ENCODE results near the gene IQCE.

Gene IQCE

GRCh38 chr7:2566890-2567678 lies 8.3 kb downstream of the IQCE start:
- H3K36me3 ChIP-seq (ENCODE audit: control insufficient read depth in 1 of 2, insufficient read depth in 2 of 2, low read depth in 1 of 2, low read length in 2 of 2), result peaks cover 23 to 25% of the 10 kb centered on the region in 2 experiments
- no peak overlapping the region for H2BK120ac ChIP-seq (ENCODE audit: low read depth, low read length)
- H2BK15ac ChIP-seq (ENCODE audit: low read depth, poor library complexity, severe bottlenecking), result no peak overlapping the region
- H3K4me3 ChIP-seq (ENCODE audit: insufficient read depth in 1 of 2, low read depth in 1 of 2, low read length in 2 of 2), result peak overlapping the region in 1 of 2 experiments; percentile 80
- H3K18ac ChIP-seq (ENCODE audit: low read depth in 1 of 2, low read length in 2 of 2), result no peak overlapping the region
- H3K14ac ChIP-seq (ENCODE audit: low read length in 2 of 2), result no peak overlapping the region
- WGBS, result 86% methylated on average over 28 of the region's 28 CpGs
- H3K9me3 ChIP-seq (ENCODE audit: control insufficient read depth, low read length), result no peaks in the 10 kb centered on the region
- H4K8ac ChIP-seq (ENCODE audit: low read length), result peak overlapping the region; percentile 36
- H3K4me2 ChIP-seq (ENCODE audit: low read length, poor library complexity, severe bottlenecking), result peak overlapping the region; percentile 55
- H3K4ac ChIP-seq (ENCODE audit: low read depth in 1 of 2, low read length in 2 of 2), result no peak overlapping the region
- H2BK12ac ChIP-seq (ENCODE audit: low read length in 2 of 2), result no peak overlapping the region
- H3K27me3 ChIP-seq (ENCODE audit: control insufficient read depth in 1 of 2, insufficient read depth in 1 of 2, low read length in 2 of 2), result no peaks in the 10 kb centered on the region
- H4K91ac ChIP-seq (ENCODE audit: low read length), result no peak overlapping the region
- H2BK5ac ChIP-seq (ENCODE audit: low read depth, low read length, poor library complexity, severe bottlenecking), result no peak overlapping the region
- peaks cover 18% of the 10 kb centered on the region for H3K4me1 ChIP-seq (ENCODE audit: control insufficient read depth, insufficient read depth, low read depth, low read length)
- no peak overlapping the region for H2AFZ ChIP-seq (ENCODE audit: low read depth, low read length)
- DNase-seq, result no peak
- H3K9ac ChIP-seq (ENCODE audit: low read length), result peak overlapping the region; percentile 66
- H3K23ac ChIP-seq (ENCODE audit: low read length in 2 of 2), result no peak overlapping the region
- peaks cover 37% of the 10 kb centered on the region for H3K79me1 ChIP-seq (replicated peaks; ENCODE audit: low read length, poor library complexity, severe bottlenecking)
- no peak overlapping the region for H2AK5ac ChIP-seq (ENCODE audit: low read length, severe bottlenecking)
- no peak overlapping the region for H3K27ac ChIP-seq (ENCODE audit: low read length, poor library complexity, severe bottlenecking)

GRCh38 chr7:2567679-2568278 lies 9.0 kb downstream of the IQCE start:
- H3K27ac ChIP-seq (ENCODE audit: low read length, poor library complexity, severe bottlenecking), result no peak overlapping the region
- peak overlapping the region in 1 of 2 experiments; percentile 80 for H3K4me3 ChIP-seq (ENCODE audit: insufficient read depth in 1 of 2, low read depth in 1 of 2, low read length in 2 of 2)
- H2BK5ac ChIP-seq (ENCODE audit: low read depth, low read length, poor library complexity, severe bottlenecking), result no peak overlapping the region
- H3K36me3 ChIP-seq (ENCODE audit: control insufficient read depth in 1 of 2, insufficient read depth in 2 of 2, low read depth in 1 of 2, low read length in 2 of 2), result peaks cover 25 to 28% of the 10 kb centered on the region in 2 experiments
- no peak overlapping the region for H3K4me2 ChIP-seq (ENCODE audit: low read length, poor library complexity, severe bottlenecking)
- 61% methylated on average over 16 of the region's 16 CpGs for WGBS
- no peak overlapping the region for H2AK5ac ChIP-seq (ENCODE audit: low read length, severe bottlenecking)
- H2BK15ac ChIP-seq (ENCODE audit: low read depth, poor library complexity, severe bottlenecking), result no peak overlapping the region
- no peak overlapping the region for H3K4ac ChIP-seq (ENCODE audit: low read depth in 1 of 2, low read length in 2 of 2)
- H3K4me1 ChIP-seq (ENCODE audit: control insufficient read depth, insufficient read depth, low read depth, low read length), result peaks cover 22% of the 10 kb centered on the region
- no peak overlapping the region for H3K23ac ChIP-seq (ENCODE audit: low read length in 2 of 2)
- no peak overlapping the region for H2AFZ ChIP-seq (ENCODE audit: low read depth, low read length)
- H2BK120ac ChIP-seq (ENCODE audit: low read depth, low read length), result no peak overlapping the region
- no peak overlapping the region for H2BK12ac ChIP-seq (ENCODE audit: low read length in 2 of 2)
- H3K9me3 ChIP-seq (ENCODE audit: control insufficient read depth, low read length), result no peaks in the 10 kb centered on the region
- H3K18ac ChIP-seq (ENCODE audit: low read depth in 1 of 2, low read length in 2 of 2), result no peak overlapping the region
- no peak overlapping the region for H3K14ac ChIP-seq (ENCODE audit: low read length in 2 of 2)
- H3K79me1 ChIP-seq (replicated peaks; ENCODE audit: low read length, poor library complexity, severe bottlenecking), result peaks cover 37% of the 10 kb centered on the region
- no peak overlapping the region for H4K91ac ChIP-seq (ENCODE audit: low read length)
- DNase-seq, result peak; percentile 31
- no peak overlapping the region for H4K8ac ChIP-seq (ENCODE audit: low read length)
- peak overlapping the region; percentile 66 for H3K9ac ChIP-seq (ENCODE audit: low read length)
- H3K27me3 ChIP-seq (ENCODE audit: control insufficient read depth in 1 of 2, insufficient read depth in 1 of 2, low read length in 2 of 2), result no peaks in the 10 kb centered on the region

- Histone ChIP-seq H2BK12ac (ENCODE audit: low read length in 2 of 2) (no peak overlapping the region), H3K4me1 (ENCODE audit: control insufficient read depth, insufficient read depth, low read depth, low read length) (peaks cover 22% of the 10 kb centered on the region), H4K8ac (ENCODE audit: low read length) (peak overlapping the region; percentile 33), H3K18ac (ENCODE audit: low read depth in 1 of 2, low read length in 2 of 2) (no peak overlapping the region), H3K9me3 (ENCODE audit: control insufficient read depth, low read length) (no peaks in the 10 kb centered on the region), H3K4me3 (ENCODE audit: insufficient read depth in 1 of 2, low read depth in 1 of 2, low read length in 2 of 2) (no peak overlapping the region), H3K23ac (ENCODE audit: low read length in 2 of 2) (no peak overlapping the region), H3K9ac (ENCODE audit: low read length) (no peak overlapping the region), H3K36me3 (ENCODE audit: control insufficient read depth in 1 of 2, insufficient read depth in 2 of 2, low read depth in 1 of 2, low read length in 2 of 2) (peaks cover 23 to 32% of the 10 kb centered on the region in 2 experiments), H3K79me1 (replicated peaks; ENCODE audit: low read length, poor library complexity, severe bottlenecking) (peaks cover 32% of the 10 kb centered on the region), H2BK5ac (ENCODE audit: low read depth, low read length, poor library complexity, severe bottlenecking) (no peak overlapping the region), H2BK120ac (ENCODE audit: low read depth, low read length) (no peak overlapping the region), H3K4ac (ENCODE audit: low read depth in 1 of 2, low read length in 2 of 2) (no peak overlapping the region), H3K14ac (ENCODE audit: low read length in 2 of 2) (no peak overlapping the region), H4K91ac (ENCODE audit: low read length) (no peak overlapping the region), H2AFZ (ENCODE audit: low read depth, low read length) (no peak overlapping the region), H3K27me3 (ENCODE audit: control insufficient read depth in 1 of 2, insufficient read depth in 1 of 2, low read length in 2 of 2) (no peaks in the 10 kb centered on the region), H2AK5ac (ENCODE audit: low read length, severe bottlenecking) (peak overlapping the region; percentile 27), H3K4me2 (ENCODE audit: low read length, poor library complexity, severe bottlenecking) (no peak overlapping the region), H2BK15ac (ENCODE audit: low read depth, poor library complexity, severe bottlenecking) (no peak overlapping the region), H3K27ac (ENCODE audit: low read length, poor library complexity, severe bottlenecking) (no peak overlapping the region)
- WGBS, result 92% methylated on average over 24 of the region's 24 CpGs
- DNase-seq, result no peak
These were observed 9.9 kb downstream of the IQCE start for GRCh38 chr7:2568521-2569223.

- no peak overlapping the region for H3K4me2 ChIP-seq (ENCODE audit: low read length, poor library complexity, severe bottlenecking)
- no peak overlapping the region for H3K9ac ChIP-seq (ENCODE audit: low read length)
- no peak overlapping the region for H4K91ac ChIP-seq (ENCODE audit: low read length)
- no peak overlapping the region for H2BK12ac ChIP-seq (ENCODE audit: low read length in 2 of 2)
- H3K14ac ChIP-seq (ENCODE audit: low read length in 2 of 2), result no peak overlapping the region
- peaks cover 30 to 40% of the 10 kb centered on the region in 2 experiments for H3K36me3 ChIP-seq (ENCODE audit: control insufficient read depth in 1 of 2, insufficient read depth in 2 of 2, low read depth in 1 of 2, low read length in 2 of 2)
- no peak overlapping the region for H2BK5ac ChIP-seq (ENCODE audit: low read depth, low read length, poor library complexity, severe bottlenecking)
- H3K23ac ChIP-seq (ENCODE audit: low read length in 2 of 2), result no peak overlapping the region
- no peak overlapping the region for H2AK5ac ChIP-seq (ENCODE audit: low read length, severe bottlenecking)
- no peak overlapping the region for H3K4ac ChIP-seq (ENCODE audit: low read depth in 1 of 2, low read length in 2 of 2)
- no peak overlapping the region for H2AFZ ChIP-seq (ENCODE audit: low read depth, low read length)
- no peak overlapping the region for H2BK15ac ChIP-seq (ENCODE audit: low read depth, poor library complexity, severe bottlenecking)
- H3K4me3 ChIP-seq (ENCODE audit: insufficient read depth in 1 of 2, low read depth in 1 of 2, low read length in 2 of 2), result no peak overlapping the region
- H3K9me3 ChIP-seq (ENCODE audit: control insufficient read depth, low read length), result no peaks in the 10 kb centered on the region
- H2BK120ac ChIP-seq (ENCODE audit: low read depth, low read length), result no peak overlapping the region
- H3K4me1 ChIP-seq (ENCODE audit: control insufficient read depth, insufficient read depth, low read depth, low read length), result peaks cover 22% of the 10 kb centered on the region
- 93% methylated on average over 13 of the region's 14 CpGs for WGBS
- H3K79me1 ChIP-seq (replicated peaks; ENCODE audit: low read length, poor library complexity, severe bottlenecking), result peaks cover 32% of the 10 kb centered on the region
- no peaks in the 10 kb centered on the region for H3K27me3 ChIP-seq (ENCODE audit: control insufficient read depth in 1 of 2, insufficient read depth in 1 of 2, low read length in 2 of 2)
- no peak overlapping the region for H4K8ac ChIP-seq (ENCODE audit: low read length)
- no peak overlapping the region for H3K27ac ChIP-seq (ENCODE audit: low read length, poor library complexity, severe bottlenecking)
- no peak overlapping the region for H3K18ac ChIP-seq (ENCODE audit: low read depth in 1 of 2, low read length in 2 of 2)
- no peak for DNase-seq
These were observed 10.6 kb downstream of the IQCE start for GRCh38 chr7:2569421-2569820.
